Panc1 (cell line): ENCODE measurements around the gene LMBRD2. TPM values are rescaled to one million over a fixed set of nuclear protein-coding genes. Genes with fewer than 3 reads are reported as not detected.

Source experiments
- ATAC-seq: fragments of 200-7000 bp; cut with Tn5 transposase; 2 replicates; pipeline ENCODE4 v1.9.1; 2020; ENCODE audit warnings: mild to moderate bottlenecking, moderate library complexity
- BruUV-seq: library from RNA; stranded (reverse); fragments of 400-500 nt; replicated peaks from 2 replicates; lab custom pipeline; 2021; lab: Mats Ljungman, UMichigan
- CTCF ChIA-PET: fragments of 300-600 bp; sonication (Branson Sonifier 250); formaldehyde crosslinking; loops from one replicate; lab custom pipeline; 2022; ENCODE audit warnings: antibody characterized with exemption; lab: Charles Lee
- POLR2A ChIA-PET: fragments of 300-600 bp; sonication (Branson Sonifier 250); formaldehyde crosslinking; loops from one replicate; lab custom pipeline; 2022; ENCODE audit warnings: antibody characterized with exemption; lab: Charles Lee
- DNase-seq: peaks from one replicate; pipeline ENCODE4 v3.0.0-alpha.2; 2010; ENCODE audit warnings: low read depth, low spot score
- H3K27ac ChIP-seq: 2 replicates; pipeline ENCODE4 v1.5.1; 2011; ENCODE audit warnings: mild to moderate bottlenecking, low read length, inconsistent platforms
- H3K27me3 ChIP-seq: fragments of 200-500 bp; sonication (Bioruptor generic); 2 replicates; pipeline ENCODE4 v1.6.0; 2014; ENCODE audit warnings: low read length, inconsistent platforms; ENCODE audit not compliant: control insufficient read depth, insufficient read depth
- H3K36me3 ChIP-seq: fragments of 200-500 bp; sonication (Bioruptor generic); 2 replicates; pipeline ENCODE4 v1.5.1; 2014; ENCODE audit warnings: inconsistent platforms, mild to moderate bottlenecking, low read length, moderate library complexity; ENCODE audit not compliant: control insufficient read depth, insufficient read depth
- H3K4me1 ChIP-seq: 2 replicates; pipeline ENCODE4 v1.5.1; 2011; ENCODE audit warnings: inconsistent platforms, mild to moderate bottlenecking, low read length, moderate library complexity; ENCODE audit not compliant: control insufficient read depth, insufficient read depth
- H3K4me3 ChIP-seq, 2 experiments: 2 replicates each; pipeline ENCODE4 v1.5.1; 2011 to 2012; ENCODE audit warnings: low read depth in 2 of 2, low read length in 2 of 2, mild to moderate bottlenecking in 2 of 2, inconsistent platforms in 1 of 2, moderate library complexity in 1 of 2
- H3K9me3 ChIP-seq: fragments of 200-500 bp; sonication (Bioruptor generic); 2 replicates; pipeline ENCODE4 v1.5.1; 2014; ENCODE audit warnings: low read depth, mild to moderate bottlenecking, inconsistent platforms, low read length, moderate library complexity; ENCODE audit not compliant: control insufficient read depth, insufficient read depth
- CTCF ChIP-seq: fragments of 450-650 bp; IDR thresholded peaks from 2 replicates; pipeline ENCODE4 v1.5.1; 2017; ENCODE audit warnings: mild to moderate bottlenecking
- POLR2AphosphoS5 ChIP-seq: IDR thresholded peaks from 2 replicates; pipeline ENCODE4 v1.6.1; 2012; ENCODE audit warnings: mild to moderate bottlenecking, low read depth, low read length, moderate library complexity
- REST ChIP-seq, 2 experiments: IDR thresholded peaks; 2 replicates each; pipeline ENCODE4 v1.6.1; 2011 to 2012; ENCODE audit warnings: low read depth in 2 of 2, control low read depth in 1 of 2, low read length in 1 of 2, mild to moderate bottlenecking in 1 of 2, moderate library complexity in 1 of 2; ENCODE audit not compliant: insufficient read depth in 1 of 2
- SIN3A ChIP-seq: IDR thresholded peaks from 2 replicates; pipeline ENCODE4 v1.6.1; 2012; ENCODE audit warnings: low read depth, mild to moderate bottlenecking, low read length, moderate library complexity, borderline replicate concordance; ENCODE audit not compliant: insufficient read depth
- TCF7L2 ChIP-seq: IDR thresholded peaks from 2 replicates; pipeline ENCODE4 v1.6.1; 2011; ENCODE audit warnings: mild to moderate bottlenecking, low read depth, low read length, inconsistent platforms
- in situ Hi-C: cut with HindIII; loops from 2 replicates; pipeline ENCODE4 v1.10.0; 2016; ENCODE audit warnings: low sequenced_read_pairs, low pct_unique_long_range_greater_than_20kb
- intact Hi-C: fragments of 100-400 bp; cut with micrococcal nuclease; formaldehyde crosslinking; loops from one replicate; pipeline ENCODE4 v1.10.0; 2022; ENCODE audit not compliant: unreplicated experiment
- total RNA-seq: library from RNA; stranded (reverse); gene quantifications from one replicate; pipeline ENCODE4 v1.2.1, GENCODE V29; 2021; ENCODE audit not compliant: unreplicated experiment

The LMBRD2 gene
- total RNA-seq, 1 experiment from 2014 or later = 7.1 TPM

- POLR2A ChIA-PET = no interaction called here
Observed at GRCh38 chr5:36079200-36079781, 72.4 kb downstream of the LMBRD2 start.

GRCh38 chr5:36078430-36078829 lies 73.3 kb downstream of the LMBRD2 start:
- DNase-seq = no peak
- intact Hi-C loops = no loop called here
- BruUV-seq = no TSS peak
- H3K4me3 ChIP-seq = no peak overlapping the region
- CTCF ChIA-PET = interaction anchor here (1.0 to 1.6 kb wide), 9 partner anchors 11 to 617 kb away, joined by 3 to 10 read pairs (median 4); no protein-coding TSS in a partner anchor
- no peaks in the 10 kb centered on the region for H3K27me3 ChIP-seq
- in situ Hi-C loops = no loop called here
- H3K4me1 ChIP-seq = no peaks in the 10 kb centered on the region
- H3K27ac ChIP-seq = no peak overlapping the region
- TF ChIP-seq CTCF (no peak), SIN3A (no peak), POLR2AphosphoS5 (no peak), REST (IDR thresholded peaks at IDR 0.05; ENCODE audit: insufficient read depth in 1 of 2, low read depth in 2 of 2, low read length in 1 of 2) (no peak), TCF7L2 (no peak)
- no peaks in the 10 kb centered on the region for H3K36me3 ChIP-seq
- POLR2A ChIA-PET = no interaction called here
- H3K9me3 ChIP-seq = no peaks in the 10 kb centered on the region
- no peak for ATAC-seq

More at GRCh38 chr5:36079200-36079781, 72.4 kb downstream of the LMBRD2 start:
- BruUV-seq = no TSS peak
- Histone ChIP-seq H3K9me3 (no peaks in the 10 kb centered on the region), H3K36me3 (no peaks in the 10 kb centered on the region), H3K4me3 (peak overlapping the region in 1 of 2 experiments; percentile 1; a peak in 1 of 4 replicates), H3K4me1 (no peaks in the 10 kb centered on the region), H3K27me3 (no peaks in the 10 kb centered on the region), H3K27ac (no peak overlapping the region)
- intact Hi-C loops = no loop called here
- CTCF ChIA-PET = interaction anchor here (0.9 to 1.6 kb wide), 12 partner anchors 11 to 616 kb away, joined by 3 to 10 read pairs (median 4); partner anchors contain the start of gene UGT3A2
- in situ Hi-C loops = no loop called here
- TF ChIP-seq CTCF (peak; percentile 85), SIN3A (no peak)
- DNase-seq = peak; percentile 53
- peak; percentile 98 for ATAC-seq
